Endometrium (tissue), 2 donors: ENCODE results near the gene MIPEP.
"Not testable (repeated sequence)": the region's sequence is repeated elsewhere in the genome, so short reads cannot be mapped to it uniquely, and the experiment has no call there.

Experiments
- FAIRE-seq: peaks from 2 replicates; lab custom pipeline; 2012; peaks lifted over from hg19 to GRCh38; lab: Jason Lieb, UNC
- donor health status: control.
- donor health status: control.

MIPEP gene

GRCh38 chr13:23771956-23772355 is 117.2 kb downstream of the MIPEP start:
- FAIRE-seq, result no peak

- no peak for FAIRE-seq
These were observed 117.6 kb downstream of the MIPEP start for GRCh38 chr13:23771552-23771951.

- FAIRE-seq, result no peak
These were observed 118.2 kb downstream of the MIPEP start for GRCh38 chr13:23770973-23771372.

- FAIRE-seq, result no peak
These were observed 118.8 kb downstream of the MIPEP start for GRCh38 chr13:23770428-23770827.

GRCh38 chr13:23769401-23769800 is 119.8 kb downstream of the MIPEP start:
- FAIRE-seq, result no peak

- no peak for FAIRE-seq
These were observed 121.4 kb downstream of the MIPEP start for GRCh38 chr13:23767838-23768237.

- no peak for FAIRE-seq
These were observed 122.3 kb downstream of the MIPEP start for GRCh38 chr13:23766939-23767338.

- FAIRE-seq, result no peak
These were observed 122.9 kb downstream of the MIPEP start for GRCh38 chr13:23766283-23766682.

GRCh38 chr13:23765531-23765930 is 123.7 kb downstream of the MIPEP start:
- FAIRE-seq, result no peak

- FAIRE-seq, result no peak
These were observed 125.9 kb downstream of the MIPEP start for GRCh38 chr13:23763318-23763717.

GRCh38 chr13:23761760-23762159 is 127.4 kb downstream of the MIPEP start:
- FAIRE-seq, result not testable (repeated sequence)

GRCh38 chr13:23760000-23760399 is 129.2 kb downstream of the MIPEP start:
- FAIRE-seq, result no peak

- peak; percentile 21 for FAIRE-seq
These were observed 130.2 kb downstream of the MIPEP start for GRCh38 chr13:23758798-23759527.

GRCh38 chr13:23754997-23755396 is 134.2 kb downstream of the MIPEP start:
- no peak for FAIRE-seq

- no peak for FAIRE-seq
These were observed 134.7 kb downstream of the MIPEP start for GRCh38 chr13:23754506-23754905.

GRCh38 chr13:23753458-23753857 is 135.7 kb downstream of the MIPEP start:
- no peak for FAIRE-seq

- FAIRE-seq, result no peak
These were observed 136.8 kb downstream of the MIPEP start for GRCh38 chr13:23752111-23753001.

GRCh38 chr13:23751195-23751594 is 138.0 kb downstream of the MIPEP start:
- FAIRE-seq, result no peak

- FAIRE-seq, result no peak
These were observed 138.6 kb downstream of the MIPEP start for GRCh38 chr13:23750383-23751121.

- FAIRE-seq, result no peak
These were observed 139.8 kb downstream of the MIPEP start for GRCh38 chr13:23749288-23749873.

- FAIRE-seq, result no peak
These were observed 140.8 kb downstream of the MIPEP start for GRCh38 chr13:23748109-23748990.
